GM18505 (cell line): ENCODE measurements around the gene CAVIN1.

Source experiments
- ATAC-seq: cut with Tn5 transposase; IDR thresholded peaks from one replicate; pipeline ENCODE4 v1.9.1; 2021; ENCODE audit not compliant: unreplicated experiment
- POLR2A ChIP-seq: IDR thresholded peaks from 4 replicates; pipeline ENCODE4 v1.6.1; 2011; ENCODE audit warnings: borderline replicate concordance; ENCODE audit not compliant: insufficient read depth, insufficient read length; ENCODE audit errors: extremely low read depth

The CAVIN1 gene

DNA sequence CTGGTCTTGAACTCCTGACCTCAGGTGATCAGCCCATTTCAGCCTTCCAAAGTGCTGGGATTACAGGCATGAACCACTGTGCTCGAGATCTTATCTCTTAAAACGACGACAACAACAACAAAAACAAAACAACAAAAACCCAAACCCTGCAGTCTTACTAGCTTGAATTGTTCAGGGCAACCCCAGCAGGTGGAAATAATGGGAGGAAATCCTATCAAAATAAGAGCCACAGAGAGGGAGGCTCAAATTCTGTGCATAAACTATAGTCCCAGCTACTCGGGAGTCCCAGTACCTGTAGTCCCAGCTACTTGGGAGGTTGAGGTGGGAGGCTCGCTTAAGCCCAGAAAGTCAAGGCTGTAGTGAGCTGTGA lies 19.1 kb upstream of the CAVIN1 start:
- no peak for TF ChIP-seq POLR2A
- ATAC-seq, result no peak

DNA sequence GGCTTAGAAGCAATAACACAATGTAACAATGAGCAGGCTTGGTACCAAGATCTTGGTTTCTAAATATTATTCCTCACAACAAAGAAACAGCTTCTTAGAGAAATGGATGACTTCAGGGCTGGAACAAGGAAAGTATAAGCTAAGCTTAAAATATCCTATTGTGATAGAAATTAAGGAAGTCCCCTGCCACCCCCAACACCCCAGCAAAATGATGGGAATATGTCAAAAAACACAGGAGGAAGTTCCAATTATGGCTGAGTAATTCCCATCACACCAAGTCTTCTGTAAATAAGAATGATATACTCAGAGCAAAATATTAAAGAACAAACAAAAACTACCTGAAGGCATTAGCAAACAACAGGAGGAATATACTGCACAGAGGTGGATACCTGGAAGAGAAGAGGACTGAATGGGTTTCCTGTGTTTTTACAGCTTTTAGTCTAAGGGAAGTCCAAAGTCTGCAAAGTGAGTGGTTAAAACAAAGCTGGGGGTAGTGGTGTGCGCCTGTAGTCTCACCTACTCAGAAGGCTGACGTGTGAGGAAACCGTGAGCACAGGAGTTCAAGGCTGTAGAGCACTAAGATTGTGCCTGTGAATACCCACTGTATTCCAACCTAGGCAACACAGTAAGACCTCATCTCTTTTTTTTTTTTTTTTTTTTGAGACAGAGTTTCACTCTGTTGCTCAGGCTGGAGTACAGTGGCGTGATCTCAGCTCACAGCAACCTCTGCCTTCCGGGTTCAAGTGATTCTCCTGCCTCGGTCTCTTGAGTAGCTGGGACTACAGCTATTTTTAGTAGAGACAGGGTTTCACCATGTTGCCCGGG lies 18.5 kb upstream of the CAVIN1 start:
- TF ChIP-seq POLR2A, result no peak
- no peak for ATAC-seq

DNA sequence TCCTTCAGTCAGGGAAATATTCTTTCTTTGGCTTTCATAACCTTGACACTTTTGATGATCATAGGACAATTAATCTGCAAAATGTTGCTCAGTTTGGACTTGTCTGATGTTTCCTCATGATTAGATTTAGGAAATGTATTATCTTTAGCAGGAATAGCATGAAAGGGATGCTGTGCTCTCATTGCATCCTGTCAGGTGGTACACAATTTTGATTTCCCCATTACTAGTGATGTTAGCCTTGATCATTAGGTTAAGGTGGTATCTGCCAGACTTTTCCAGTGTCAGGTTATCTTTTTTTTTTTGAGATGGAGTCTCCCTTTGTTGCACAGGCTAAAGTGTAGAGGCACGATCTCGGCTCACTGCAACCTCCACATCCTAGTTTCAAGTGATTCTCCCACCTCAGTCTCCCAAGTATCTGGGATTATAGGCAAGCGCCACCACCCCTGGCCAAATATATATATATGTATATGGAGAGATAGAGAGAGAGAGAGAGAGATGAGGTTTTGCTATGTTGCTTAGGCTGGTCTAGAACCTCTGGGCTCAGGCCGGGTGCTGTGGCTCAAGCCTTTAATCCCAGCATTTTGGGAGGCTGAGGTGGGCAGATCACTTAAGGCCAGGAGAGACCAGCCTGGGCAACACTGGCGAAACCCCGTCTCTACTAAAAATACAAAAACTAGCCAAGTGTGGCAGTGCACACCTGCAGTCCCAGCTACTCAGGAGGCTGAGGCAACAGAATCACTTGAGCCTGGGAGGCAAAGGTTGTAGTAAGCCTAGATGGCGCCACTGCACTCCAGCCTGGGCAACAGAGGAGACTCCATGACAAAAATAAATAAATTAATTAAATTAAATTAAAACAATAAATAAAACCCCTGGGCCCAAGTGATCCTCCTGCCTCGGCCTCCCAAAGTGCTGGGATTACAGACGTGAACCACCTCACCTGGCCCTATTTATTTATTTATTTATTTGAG lies 15.8 kb upstream of the CAVIN1 start:
- no peak for TF ChIP-seq POLR2A
- ATAC-seq, result no peak

DNA sequence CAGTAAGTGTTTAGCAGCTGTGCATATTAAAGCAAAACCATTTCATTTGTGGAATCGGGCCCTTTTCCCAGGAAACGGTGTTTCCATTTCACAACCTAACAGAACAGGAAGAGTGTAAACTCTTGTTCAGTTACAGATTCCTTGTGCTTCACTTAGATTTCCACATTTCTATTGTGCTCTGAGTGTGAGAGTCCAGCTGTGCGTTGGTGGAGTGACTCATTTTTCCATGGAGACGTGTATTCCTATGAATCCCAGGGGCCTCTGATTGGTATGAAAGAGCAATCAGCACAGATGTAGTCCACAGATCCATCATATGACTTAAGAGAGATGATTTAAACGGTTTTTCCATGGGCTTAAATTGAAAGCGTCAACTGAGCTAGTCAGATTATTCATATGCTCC lies 13.3 kb upstream of the CAVIN1 start:
- no peak for TF ChIP-seq POLR2A
- no peak for ATAC-seq

DNA sequence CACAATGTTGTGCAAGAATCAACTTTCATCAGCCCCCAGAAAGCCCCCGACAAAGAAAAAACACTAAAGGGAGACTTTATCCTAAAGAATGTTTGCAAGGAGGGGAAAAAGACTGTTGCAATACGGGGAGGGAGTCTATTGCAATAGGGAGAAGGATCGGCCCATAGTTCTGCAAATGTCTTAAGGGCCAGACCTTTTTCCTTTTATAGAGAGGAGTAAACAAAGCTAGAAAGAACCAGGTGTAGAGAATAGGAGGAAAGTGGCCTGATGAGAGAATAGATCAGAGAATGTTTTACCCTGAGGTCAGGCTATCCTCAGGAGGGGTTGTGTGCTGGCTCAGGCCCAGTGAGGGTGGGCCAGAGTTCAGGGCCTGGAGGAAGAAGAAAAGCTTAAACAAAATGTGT lies 8.7 kb upstream of the CAVIN1 start:
- TF ChIP-seq POLR2A, result no peak
- ATAC-seq, result no peak

DNA sequence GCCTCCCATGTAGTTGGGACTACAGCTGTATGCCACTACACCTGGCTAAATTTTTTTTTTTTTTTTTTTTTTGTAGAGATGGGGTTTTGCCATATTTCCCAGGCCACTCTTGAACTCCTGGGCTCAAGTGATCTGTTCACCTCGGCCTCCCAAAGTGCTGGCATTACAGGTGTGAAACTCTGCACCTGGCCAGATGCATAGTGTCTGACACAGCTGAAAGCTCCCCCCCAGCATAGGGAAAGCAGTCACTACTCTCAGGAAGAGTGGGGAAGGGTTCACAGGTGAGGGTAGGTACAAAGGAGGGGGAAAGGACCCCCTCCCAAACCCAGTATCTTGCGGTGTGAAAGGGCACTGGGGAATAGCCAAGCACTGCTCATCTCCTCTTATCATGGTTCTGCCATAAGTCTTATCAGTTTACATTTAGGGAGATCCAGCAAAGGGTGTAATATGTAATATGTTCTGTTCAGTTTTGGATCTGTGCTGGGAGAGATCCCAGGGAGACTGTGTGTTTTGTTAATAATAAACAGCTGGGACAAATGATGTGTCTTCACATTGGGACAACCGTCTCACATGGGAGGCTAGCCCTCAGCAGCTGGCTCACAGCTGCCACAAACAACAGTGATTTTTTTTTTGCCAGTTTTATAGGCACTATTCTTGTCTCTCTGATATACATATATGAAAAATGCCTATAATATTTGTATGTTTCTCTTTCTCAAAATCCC lies 6.8 kb upstream of the CAVIN1 start:
- TF ChIP-seq POLR2A, result no peak
- no peak for ATAC-seq

DNA sequence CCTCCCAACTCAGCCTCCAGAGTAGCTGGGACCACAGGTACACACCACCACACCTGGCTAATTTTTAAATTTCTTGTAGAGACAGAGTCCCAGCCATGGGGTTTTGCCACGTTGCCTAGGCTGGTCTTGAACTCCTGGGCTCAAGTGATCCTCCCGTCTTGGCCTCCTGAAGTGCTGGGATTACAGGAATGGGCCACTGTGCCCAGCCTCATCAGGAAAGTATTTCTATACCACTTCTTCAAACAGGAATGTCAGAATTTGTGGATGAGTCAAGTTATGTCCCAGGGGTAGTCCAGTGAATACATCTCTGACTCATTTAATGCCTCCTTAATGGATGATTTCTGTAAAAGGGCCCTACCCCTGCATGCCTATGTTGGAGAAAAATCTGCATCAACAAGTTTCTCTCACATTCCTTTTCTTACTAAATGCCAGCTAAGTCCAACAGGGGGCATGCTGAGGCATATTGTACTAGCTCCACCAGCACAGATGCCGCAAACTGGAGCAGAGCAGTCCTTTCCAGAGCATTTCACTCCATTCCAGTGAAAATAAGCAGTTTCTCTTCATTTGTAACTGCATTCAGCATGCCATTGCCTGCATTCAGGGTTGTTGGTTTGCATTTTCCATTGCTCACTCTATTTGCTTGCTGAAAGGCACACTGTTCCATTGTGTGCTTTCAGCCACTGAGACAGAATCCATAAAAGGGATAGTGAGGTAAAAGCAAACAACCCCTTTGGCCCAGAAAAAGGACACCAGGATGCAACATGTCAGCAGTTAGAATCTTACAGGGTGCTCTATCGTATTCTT lies 5.3 kb upstream of the CAVIN1 start:
- no peak for ATAC-seq

DNA sequence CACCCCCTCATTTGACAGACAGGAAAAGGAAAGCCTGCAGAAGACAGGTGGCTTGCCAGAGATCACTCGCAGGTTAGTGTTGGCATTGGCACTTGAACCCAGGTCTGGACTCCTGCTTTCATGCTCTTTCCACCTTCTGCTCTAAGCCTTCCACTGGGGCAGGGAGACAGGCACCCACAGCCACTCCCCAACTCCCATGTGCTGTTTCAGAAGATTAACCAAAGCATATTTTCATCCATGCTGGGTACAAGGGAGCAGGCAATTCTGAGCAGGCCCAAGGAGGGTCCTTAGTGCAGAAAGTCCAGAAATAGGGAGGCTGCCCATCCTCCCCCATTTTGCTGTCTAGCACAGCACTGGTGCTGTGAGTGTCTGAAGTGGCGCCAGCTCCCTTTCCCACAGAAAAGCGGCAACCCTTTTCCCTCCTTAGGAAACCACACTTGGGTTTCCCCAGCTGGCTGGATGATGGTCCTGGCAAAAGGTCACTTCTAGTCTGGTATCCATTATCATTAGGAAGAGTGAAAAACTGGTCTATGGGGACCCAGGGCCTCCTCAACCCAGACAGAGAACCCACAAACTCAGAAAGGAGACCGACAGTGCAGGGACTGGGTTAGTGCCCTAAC lies 2.0 kb upstream of the CAVIN1 start:
- TF ChIP-seq POLR2A, result no peak
- no peak for ATAC-seq

More for the DNA sequence above, 5.3 kb upstream of the CAVIN1 start:
- TF ChIP-seq POLR2A, result no peak

DNA sequence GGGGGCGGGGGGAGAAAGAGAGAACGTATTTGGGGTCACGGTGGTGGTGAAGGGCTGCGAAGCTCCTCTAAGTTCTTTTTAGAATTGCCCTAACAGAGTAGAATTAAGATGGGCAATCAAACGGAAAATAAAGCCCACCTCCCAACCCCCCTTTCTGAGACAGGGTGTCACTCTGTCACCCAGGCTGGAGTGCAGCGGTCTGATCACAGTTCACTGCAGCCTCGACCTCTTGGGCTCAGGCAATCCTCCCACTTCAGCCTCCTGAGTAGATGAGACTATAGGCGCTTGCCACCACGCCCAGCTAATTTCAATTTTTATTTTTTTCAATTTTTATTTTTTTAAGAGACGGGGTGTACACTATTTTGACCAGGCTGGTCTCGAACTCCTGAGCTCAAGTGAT lies 710 bp upstream of the CAVIN1 start:
- ATAC-seq, result no peak
- TF ChIP-seq POLR2A, result no peak

DNA sequence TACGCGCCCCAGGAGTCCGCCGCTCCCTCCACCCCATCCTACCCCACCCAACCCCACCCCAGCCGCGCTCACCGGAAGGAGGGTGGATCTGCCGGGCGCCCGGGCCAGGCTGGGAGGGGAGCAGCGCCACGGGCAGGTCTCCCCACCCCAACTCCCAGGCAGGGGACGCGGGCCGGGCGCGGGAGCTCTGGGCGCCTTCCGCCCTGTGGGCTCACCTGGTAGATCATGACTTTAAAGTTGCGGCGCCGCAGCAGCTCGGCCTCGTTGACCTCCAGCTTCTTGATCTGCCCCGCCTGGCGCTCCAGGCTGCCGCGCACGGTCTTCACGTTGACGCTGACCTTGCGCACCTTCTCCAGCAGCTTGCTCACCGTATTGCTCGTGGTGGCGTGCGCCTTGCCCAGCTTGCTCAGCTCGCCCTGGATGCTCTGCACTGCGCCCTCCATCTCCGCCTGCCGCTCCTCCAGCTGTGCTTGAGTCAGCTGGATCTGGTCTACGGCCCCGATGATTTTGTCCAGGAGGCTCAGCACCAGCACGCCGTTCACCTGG lies 571 bp downstream of the CAVIN1 start:
- no peak for TF ChIP-seq POLR2A
- no peak for ATAC-seq

DNA sequence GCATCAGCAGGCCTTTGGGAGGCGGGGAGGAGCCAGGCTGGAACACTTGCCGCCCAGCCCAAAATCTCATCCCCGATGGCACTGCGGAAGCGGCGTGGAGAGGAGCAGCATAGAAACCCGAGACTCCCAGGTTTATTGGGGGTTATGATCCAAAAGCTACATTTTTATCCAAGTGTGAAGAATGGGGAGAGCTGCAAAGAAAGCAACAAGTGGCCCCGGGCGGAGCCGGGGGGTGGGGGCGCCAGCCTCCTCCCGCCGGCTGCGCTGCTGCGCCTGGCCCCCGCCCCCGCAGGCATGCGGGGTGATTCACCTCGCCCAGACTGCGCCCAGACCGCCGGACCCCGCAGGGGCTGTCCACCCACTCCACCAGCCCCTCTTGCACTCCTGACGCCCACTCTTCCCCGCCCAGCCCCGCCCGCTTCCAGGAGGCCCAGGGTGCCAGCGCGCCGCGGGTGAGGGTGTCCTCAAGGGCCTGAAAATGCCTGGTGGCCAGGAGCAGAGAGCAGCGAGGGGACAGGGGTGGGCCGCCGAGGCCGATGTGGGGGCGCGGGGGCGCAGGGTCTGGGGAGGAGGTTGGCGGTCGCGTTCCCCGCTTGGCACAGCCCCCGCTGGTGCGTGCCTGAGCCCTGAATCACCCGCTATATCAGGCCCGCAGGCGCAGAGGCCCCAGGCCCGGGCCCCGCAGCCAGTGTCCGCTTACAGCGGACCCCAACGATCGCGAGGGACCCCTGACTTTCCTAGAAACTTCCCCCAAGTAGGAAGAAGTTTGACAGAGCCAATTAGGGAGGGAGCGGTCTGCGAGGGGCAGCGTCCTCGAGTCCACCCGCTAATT lies 1.3 kb downstream of the CAVIN1 start:
- no peak for ATAC-seq
- no peak for TF ChIP-seq POLR2A
